GM13977 (cell line): ENCODE measurements around the gene DLL1.

Experiments
- DNase-seq: peaks from one replicate; pipeline ENCODE4 v3.0.0; 2012; ENCODE audit warnings: low spot score
- CTCF ChIP-seq: IDR thresholded peaks from 2 replicates; pipeline ENCODE4 v1.5.1; 2012; ENCODE audit warnings: mild to moderate bottlenecking, control low read depth; ENCODE audit not compliant: insufficient read depth; ENCODE audit errors: extremely low read depth, missing control alignments
- in situ Hi-C: fragments of 300-500 bp; cut with MboI; formaldehyde crosslinking; loops from one replicate; pipeline ENCODE4 v1.12.0; 2022; ENCODE audit warnings: low sequenced_read_pairs, low pct_unique_long_range_greater_than_20kb, mixed read lengths, inconsistent platforms; ENCODE audit not compliant: unreplicated experiment

The DLL1 gene

GRCh38 chr6:170313716-170314295 lies 22.9 kb upstream of the DLL1 start:
- no peak for TF ChIP-seq CTCF
- in situ Hi-C loops: no loop called here
- no peak for DNase-seq

- no peak for DNase-seq
- TF ChIP-seq CTCF: no peak
- in situ Hi-C loops: no loop called here
Observed at GRCh38 chr6:170312876-170313275, 22.0 kb upstream of the DLL1 start.

- TF ChIP-seq CTCF: no peak
- in situ Hi-C loops: no loop called here
- DNase-seq: no peak
Observed at GRCh38 chr6:170311696-170312095, 20.8 kb upstream of the DLL1 start.

- in situ Hi-C loops: no loop called here
- no peak for DNase-seq
- no peak for TF ChIP-seq CTCF
Observed at GRCh38 chr6:170308761-170309160, 17.9 kb upstream of the DLL1 start.

GRCh38 chr6:170307080-170307545 lies 16.2 kb upstream of the DLL1 start:
- TF ChIP-seq CTCF: no peak
- DNase-seq: no peak
- in situ Hi-C loops: no loop called here

- in situ Hi-C loops: no loop called here
- peak; percentile 99 for DNase-seq
- no peak for TF ChIP-seq CTCF
Observed at GRCh38 chr6:170306324-170307079, 15.6 kb upstream of the DLL1 start, which contains the start of gene FAM120B. Gene FAM120B, plus strand, starts transcription at chr6:170306758. Its CDS starts 10,633 bp downstream, at chr6:170317391.
